ENCODE measurements around the gene LRRC73. TPM values are rescaled to one million over a fixed set of nuclear protein-coding genes. Genes with fewer than 3 reads are reported as not detected.
A peak's percentile ranks its signal among the peaks of the same experiment; 100 is the strongest.

LRRC73 gene
- total and polyA plus RNA-seq, 9 of the 15 experiments (the other 6 are each of a cell fraction or from before 2014, with no cell fraction given) = 0.07 to 0.55 (median 0.16) TPM; not detected in 3

GRCh38 chr6:43475516-43475915, 34.6 kb downstream of the LRRC73 start (continued):
- TF ChIP-seq ASH1L (IDR thresholded peaks at IDR 0.05; ENCODE audit: borderline replicate concordance, low read depth, partially characterized antibody) = no peak
- no peak for TF ChIP-seq ZKSCAN1 (IDR thresholded peaks at IDR 0.05; ENCODE audit: low read depth, low read length)

GRCh38 chr6:43472515-43472914, 37.6 kb downstream of the LRRC73 start:
- Histone ChIP-seq H3K4me1 (replicated peaks in 1 of 2; ENCODE audit: control insufficient read depth in 2 of 2, insufficient read depth in 2 of 2, low read length in 2 of 2) (no peaks in the 10 kb centered on the region; a peak in 2 of 5 replicates), H3K27ac (ENCODE audit: extremely low read depth, low read depth, low read length) (no peak overlapping the region), H2AFZ (ENCODE audit: low read depth, low read length) (no peak overlapping the region), H3K9me3 (replicated peaks; ENCODE audit: control insufficient read depth, insufficient read depth, low read depth, low read length) (no peaks in the 10 kb centered on the region), H3K4me3 (no peak overlapping the region), H3K4me2 (ENCODE audit: insufficient read depth, low read length) (no peak overlapping the region), H3K36me3 (ENCODE audit: control insufficient read depth, insufficient read depth, low read length) (no peaks in the 10 kb centered on the region), H4K20me1 (replicated peaks; ENCODE audit: control insufficient read depth, insufficient read depth, low read length) (no peaks in the 10 kb centered on the region), H3K79me2 (ENCODE audit: control insufficient read depth, insufficient read depth, low read length) (no peaks in the 10 kb centered on the region), H3K27me3 (ENCODE audit: control insufficient read depth in 2 of 2, insufficient read depth in 2 of 2, low read length in 2 of 2) (no peaks in the 10 kb centered on the region), H3K9me1 (ENCODE audit: control insufficient read depth, insufficient read depth, low read length) (no peaks in the 10 kb centered on the region), H3K9ac (ENCODE audit: insufficient read depth in 1 of 2, low read depth in 2 of 2, low read length in 2 of 2) (no peak overlapping the region)
- ChIA-PET POLR2A (no interaction called here), CTCF (ENCODE audit: low intra/inter-chr PET ratio) (interaction anchor here (1.1 kb wide), 1 partner anchor 12 kb away, joined by 3 read pairs; no protein-coding TSS in a partner anchor)
- intact Hi-C loops (cut with micrococcal nuclease) (no loop called here), in situ Hi-C loops (cut with MboI) (no loop called here)
- WGBS (ENCODE audit: insufficient coverage, low coverage, missing lambda C conversion rate) = 90% methylated on average over 4 of the region's 4 CpGs
- no TSS peak for BruUV-seq (replicated peaks)
- TF ChIP-seq ZNF146 (CRISPR knock-in tag; IDR thresholded peaks at IDR 0.05; ENCODE audit: unreplicated experiment) (peak; percentile 82), TBL1XR1 (IDR thresholded peaks at IDR 0.05; ENCODE audit: low read length in 2 of 2) (no peak), RBM25 (IDR thresholded peaks at IDR 0.05; ENCODE audit: low read depth, low read length, severe bottlenecking) (peak; percentile 55), HMG20A (CRISPR knock-in tag; conservative IDR thresholded peaks at IDR 0.05) (no peak), EWSR1 (IDR thresholded peaks at IDR 0.05; ENCODE audit: borderline replicate concordance, low read depth, partially characterized antibody) (no peak)
- TF ChIP-seq, protein P1, sequence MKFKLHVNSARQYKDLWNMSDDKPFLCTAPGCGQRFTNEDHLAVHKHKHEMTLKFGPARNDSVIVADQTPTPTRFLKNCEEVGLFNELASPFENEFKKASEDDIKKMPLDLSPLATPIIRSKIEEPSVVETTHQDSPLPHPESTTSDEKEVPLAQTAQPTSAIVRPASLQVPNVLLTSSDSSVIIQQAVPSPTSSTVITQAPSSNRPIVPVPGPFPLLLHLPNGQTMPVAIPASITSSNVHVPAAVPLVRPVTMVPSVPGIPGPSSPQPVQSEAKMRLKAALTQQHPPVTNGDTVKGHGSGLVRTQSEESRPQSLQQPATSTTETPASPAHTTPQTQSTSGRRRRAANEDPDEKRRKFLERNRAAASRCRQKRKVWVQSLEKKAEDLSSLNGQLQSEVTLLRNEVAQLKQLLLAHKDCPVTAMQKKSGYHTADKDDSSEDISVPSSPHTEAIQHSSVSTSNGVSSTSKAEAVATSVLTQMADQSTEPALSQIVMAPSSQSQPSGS (CRISPR knock-in tag; IDR thresholded peaks at IDR 0.05) = no peak
- no peak for ATAC-seq
- FAIRE-seq = no peak
- no peak for DNase-seq (ENCODE audit: extremely low read depth in 1 of 4, low spot score in 3 of 4)

All from K562 (cell line).